HG03521 (cell line): ENCODE results near the gene CDK3.
"Not testable (repeated sequence)": the region's sequence is repeated elsewhere in the genome, so short reads cannot be mapped to it uniquely, and the experiment has no call there.

Experiments
- ATAC-seq: cut with Tn5 transposase; IDR thresholded peaks from one replicate; pipeline ENCODE4 v1.9.1; 2021; ENCODE audit warnings: mild to moderate bottlenecking, moderate library complexity; ENCODE audit not compliant: unreplicated experiment

CDK3 gene

DNA sequence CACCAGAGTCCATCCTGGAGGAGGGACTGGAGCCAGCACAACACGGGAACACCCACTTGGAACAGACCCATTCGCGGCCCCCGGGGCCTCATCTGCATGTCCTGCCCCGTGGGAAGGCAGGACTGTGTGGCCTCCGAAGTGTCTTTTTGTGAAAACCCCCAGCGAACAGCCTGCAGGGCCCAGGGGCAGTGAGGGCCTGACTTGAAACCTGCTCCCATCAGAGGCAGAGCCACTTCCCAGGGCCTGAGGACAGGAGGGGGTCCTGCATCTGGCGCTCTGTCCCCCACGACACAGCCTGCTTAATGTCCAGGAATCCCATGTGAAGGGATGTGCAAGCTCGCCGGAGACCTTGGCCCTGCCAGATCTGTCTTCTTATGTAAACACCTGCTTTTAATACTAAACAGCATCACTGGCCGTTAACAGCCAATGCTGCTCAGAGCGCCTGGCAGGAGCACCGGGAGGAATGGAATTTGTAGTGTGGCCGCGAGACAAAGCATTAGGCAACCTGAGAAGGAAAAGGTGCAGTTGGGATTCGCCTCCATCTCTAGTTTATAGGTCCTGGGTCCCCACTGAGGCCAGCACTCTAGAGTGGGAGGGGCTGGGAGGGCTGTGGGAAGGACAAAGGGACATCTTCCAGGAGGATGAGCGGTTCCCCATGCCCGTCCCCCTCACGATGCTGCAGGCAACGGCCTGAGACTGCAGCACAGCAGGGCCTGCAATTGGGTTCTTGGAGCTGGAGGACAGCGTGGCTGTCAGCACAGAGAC is 36.0 kb downstream of the CDK3 start:
- ATAC-seq, result no peak

- no peak for ATAC-seq
These were observed 37.4 kb downstream of the CDK3 start for GRCh38 chr17:76038050-76038449.

DNA sequence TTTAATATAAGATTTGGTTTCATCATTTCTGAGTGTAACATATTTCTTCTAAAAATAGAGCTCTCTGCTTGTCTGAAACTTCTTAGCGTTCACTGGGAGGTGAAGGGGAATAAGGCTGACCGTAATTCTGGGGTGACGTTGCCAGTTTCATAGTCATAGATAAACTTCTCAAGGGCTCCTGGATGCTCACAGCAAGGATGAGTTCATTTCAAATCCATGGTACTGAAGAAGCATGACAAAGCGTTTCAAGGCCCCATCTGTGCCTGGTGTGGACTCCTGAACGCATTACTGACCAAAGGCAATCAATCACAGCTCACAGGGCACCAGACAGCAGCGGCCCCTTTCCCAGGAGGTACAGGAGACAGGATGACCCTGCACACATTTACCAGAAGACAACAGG is 38.5 kb downstream of the CDK3 start:
- ATAC-seq, result no peak

DNA sequence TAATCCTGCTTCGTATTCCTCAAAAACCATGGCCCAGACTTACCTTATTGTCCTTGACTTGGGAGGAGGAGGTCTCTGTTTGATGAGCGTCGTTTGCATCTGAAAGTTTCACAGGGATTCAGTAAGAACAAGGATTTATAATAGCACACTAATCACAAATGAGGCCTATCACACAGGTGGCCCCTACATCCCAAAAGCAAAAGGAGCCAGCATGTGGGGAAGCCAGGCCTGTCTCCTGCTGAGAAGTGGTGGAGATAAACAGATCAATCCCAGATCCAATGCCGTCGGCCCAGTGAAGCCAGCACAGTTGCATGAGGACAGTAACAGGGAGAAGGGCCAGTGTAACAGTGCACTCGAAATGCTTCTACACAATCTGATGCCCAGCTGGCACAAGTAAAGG is 39.7 kb downstream of the CDK3 start:
- no peak for ATAC-seq

- not testable (repeated sequence) for ATAC-seq
These were observed 42.2 kb downstream of the CDK3 start for GRCh38 chr17:76042868-76043267.

GRCh38 chr17:76044475-76045007 is 43.9 kb downstream of the CDK3 start:
- ATAC-seq, result not testable (repeated sequence)

DNA sequence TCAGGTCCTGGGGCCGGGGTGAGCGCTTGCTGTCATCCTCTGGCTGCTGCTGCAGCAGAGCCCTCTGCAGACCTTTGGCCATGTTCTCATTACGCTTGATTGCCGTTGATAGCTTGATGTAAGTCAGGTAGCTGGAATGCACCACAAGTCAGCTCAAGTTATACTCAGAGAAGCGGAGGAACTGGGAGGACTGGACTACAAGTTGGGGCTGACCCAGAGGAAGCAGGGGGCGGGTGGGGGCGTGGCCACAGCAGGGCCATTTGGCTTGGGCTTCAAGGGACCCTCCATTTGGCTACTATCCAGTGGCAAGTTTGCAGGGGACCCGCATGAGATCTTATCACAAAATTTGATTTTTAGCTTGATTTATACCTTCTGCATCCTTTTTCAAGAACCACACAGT is 45.4 kb downstream of the CDK3 start:
- ATAC-seq, result no peak

DNA sequence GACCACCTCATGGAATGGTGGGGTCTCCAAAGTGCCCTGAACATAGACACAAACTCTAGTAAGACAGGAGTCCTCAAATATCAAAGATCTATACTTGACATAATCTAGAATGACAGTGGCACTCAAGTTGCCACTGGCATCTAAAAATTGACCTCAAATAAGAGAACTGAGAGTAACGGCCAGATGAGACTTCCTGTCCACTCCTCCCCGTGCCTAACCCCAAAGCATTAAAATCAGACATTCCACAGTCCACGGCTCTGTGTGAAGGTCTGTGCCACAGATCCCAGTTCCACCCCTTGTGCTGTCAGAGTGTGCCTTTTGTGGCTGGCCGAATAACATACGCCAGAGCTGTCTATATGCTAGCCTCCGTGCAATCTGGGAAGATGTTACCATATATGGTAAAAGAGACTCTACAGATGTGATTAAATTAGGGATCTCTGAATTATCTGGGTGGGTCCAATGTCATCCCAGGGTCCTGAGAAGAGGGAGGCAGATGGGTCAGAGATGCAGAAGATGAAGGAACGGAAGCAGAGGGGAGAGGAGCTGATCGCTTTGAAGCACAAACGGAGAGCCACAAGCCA is 47.5 kb downstream of the CDK3 start:
- ATAC-seq, result no peak

DNA sequence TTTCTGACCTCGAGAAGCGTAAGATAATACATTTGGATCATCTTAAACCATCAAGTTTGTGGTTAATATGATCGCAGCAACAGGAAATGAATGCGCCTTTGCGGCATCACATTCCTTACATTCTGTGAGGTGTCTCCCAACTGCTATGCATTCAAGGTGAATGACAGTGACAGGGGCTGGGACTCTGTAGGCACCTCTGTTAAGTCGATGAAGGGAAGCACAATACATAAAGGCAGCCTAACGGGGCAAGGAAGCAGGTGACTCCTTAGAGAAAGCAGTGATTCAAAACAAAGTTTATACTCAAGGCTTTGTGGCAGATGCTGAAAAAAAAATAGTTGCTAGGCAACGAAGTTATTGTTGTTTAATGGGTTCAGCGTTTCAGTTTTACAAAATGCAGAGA is 48.1 kb downstream of the CDK3 start:
- no peak for ATAC-seq

DNA sequence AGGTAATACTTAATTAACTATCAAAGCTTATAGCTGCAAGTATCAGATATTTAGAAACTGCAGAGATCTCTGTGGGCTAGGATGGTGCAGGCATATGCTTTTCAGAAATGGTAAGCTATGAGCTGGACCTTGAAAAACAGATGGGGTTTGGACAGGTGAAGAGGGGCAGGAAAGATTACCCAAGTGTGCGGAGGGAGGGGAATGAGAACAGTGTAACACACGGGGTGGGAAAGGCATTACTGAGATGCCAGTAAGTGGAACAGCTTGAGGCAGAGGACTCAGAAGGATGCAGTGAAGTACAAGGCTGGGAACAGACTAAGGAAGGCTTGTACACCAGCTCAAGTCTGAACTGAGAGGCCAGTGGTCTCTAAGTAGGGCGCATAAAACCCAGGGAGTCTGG is 48.6 kb downstream of the CDK3 start:
- ATAC-seq, result no peak

- ATAC-seq, result no peak
These were observed 49.3 kb downstream of the CDK3 start for GRCh38 chr17:76049836-76050537.

GRCh38 chr17:76050538-76051467 is 50.1 kb downstream of the CDK3 start:
- ATAC-seq, result no peak

DNA sequence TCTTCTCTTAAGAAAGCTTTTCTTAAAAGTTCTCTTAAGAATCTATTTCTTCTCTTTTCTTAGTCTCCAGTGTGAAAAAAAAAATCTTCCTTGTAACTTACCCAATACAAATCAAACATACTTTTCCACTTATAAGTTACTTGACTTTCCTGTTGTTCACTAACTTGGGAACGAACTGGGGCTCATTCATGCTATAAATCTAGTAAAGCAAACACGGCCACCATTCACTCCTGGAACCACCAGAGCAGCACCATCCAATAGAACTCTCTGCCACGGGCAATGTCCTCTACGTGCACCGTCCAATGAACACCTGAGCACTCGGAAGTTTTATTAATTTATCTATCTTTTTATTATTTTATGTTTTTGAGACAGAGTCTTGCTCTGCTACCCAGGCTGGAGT is 50.9 kb downstream of the CDK3 start:
- ATAC-seq, result no peak

DNA sequence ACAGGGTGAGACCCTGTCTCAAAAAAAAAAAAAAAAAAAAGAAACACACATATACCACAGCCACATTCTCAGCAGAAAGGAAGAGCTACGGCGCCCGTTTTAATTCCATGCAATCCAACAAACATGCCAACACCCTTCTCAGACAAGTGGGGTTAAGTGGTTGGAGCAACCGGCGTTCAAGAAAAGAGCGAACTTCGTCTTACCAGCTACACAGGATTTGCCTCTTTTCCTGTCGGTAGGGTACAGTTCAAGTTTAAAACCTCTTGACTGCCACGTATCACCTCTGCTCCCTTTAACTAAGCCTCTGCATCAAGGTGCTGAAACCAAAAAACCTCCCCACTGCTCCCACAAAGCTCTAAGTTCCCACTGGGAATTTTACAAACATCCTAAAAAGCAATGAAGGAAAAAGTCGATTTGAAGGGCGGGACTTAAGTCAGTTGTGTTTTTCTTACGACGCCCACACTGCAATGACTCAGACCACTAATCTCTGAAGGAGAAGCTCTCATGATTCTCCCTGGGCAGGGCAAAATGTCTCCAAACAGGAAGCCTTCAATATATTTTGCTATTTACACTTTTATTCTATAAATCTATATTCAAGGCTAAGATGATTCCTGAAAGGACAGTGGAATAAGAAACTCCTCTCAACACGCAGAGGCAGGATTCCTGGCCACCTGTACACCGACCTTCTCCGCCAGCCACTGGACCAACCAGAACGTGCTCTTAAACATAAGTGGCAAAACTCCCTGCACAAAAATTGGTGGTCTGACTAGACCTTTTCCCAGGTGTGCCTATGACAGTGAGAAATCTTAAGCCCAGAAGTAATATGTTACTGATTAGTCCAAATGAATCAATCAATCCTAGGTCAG is 52.8 kb downstream of the CDK3 start:
- ATAC-seq, result no peak

- no peak for ATAC-seq
These were observed 53.4 kb downstream of the CDK3 start for GRCh38 chr17:76054112-76054476.
